ENCODE data around the gene GAGE10. TPM values are rescaled to one million over a fixed set of nuclear protein-coding genes. Genes with fewer than 3 reads are reported as not detected.

The GAGE10 gene
- total RNA-seq, 1 donor from 2014 or later = not detected

- no peak for DNase-seq
- H3K36me3 Mint-ChIP-seq (ENCODE audit: unreplicated experiment) = no peaks in the 10 kb centered on the region
- H3K27ac Mint-ChIP-seq (ENCODE audit: unreplicated experiment) = peak within 1 kb of the TSS; percentile 28
- no peak for TF ChIP-seq CTCF (IDR thresholded peaks at IDR 0.05; ENCODE audit: partially characterized antibody, unreplicated experiment)
- peaks cover 15% of the 10 kb centered on the region for H3K9me3 Mint-ChIP-seq (ENCODE audit: unreplicated experiment)
- no peak within 1 kb of the TSS for H3K4me3 Mint-ChIP-seq (ENCODE audit: unreplicated experiment)
- peaks cover 11% of the 10 kb centered on the region for H3K4me1 Mint-ChIP-seq (ENCODE audit: low read depth, unreplicated experiment)
- H3K27me3 Mint-ChIP-seq (ENCODE audit: unreplicated experiment) = peaks cover 5% of the 10 kb centered on the region
These were observed 39.0 kb upstream of the GAGE10 start, which contains the start of gene FOXP3 for GRCh38 chrX:49264460-49264859. Gene FOXP3 (minus strand): TSS chrX:49264710. CDS start chrX:49258505, 6,205 bp downstream.

- peaks cover 14% of the 10 kb centered on the region for H3K4me1 Mint-ChIP-seq (ENCODE audit: low read depth, unreplicated experiment)
- peak overlapping the region; percentile 100 for H3K4me3 Mint-ChIP-seq (ENCODE audit: unreplicated experiment)
- peaks cover 15% of the 10 kb centered on the region for H3K9me3 Mint-ChIP-seq (ENCODE audit: unreplicated experiment)
- TF ChIP-seq CTCF (IDR thresholded peaks at IDR 0.05; ENCODE audit: partially characterized antibody, unreplicated experiment) = no peak
- peaks cover 9% of the 10 kb centered on the region for H3K27me3 Mint-ChIP-seq (ENCODE audit: unreplicated experiment)
- no peaks in the 10 kb centered on the region for H3K36me3 Mint-ChIP-seq (ENCODE audit: unreplicated experiment)
- no peak for DNase-seq
- H3K27ac Mint-ChIP-seq (ENCODE audit: unreplicated experiment) = peak overlapping the region; percentile 100
These were observed 36.7 kb upstream of the GAGE10 start for GRCh38 chrX:49266523-49267445.

GRCh38 chrX:49268702-49269009 lies 34.8 kb upstream of the GAGE10 start:
- peak overlapping the region; percentile 100 for H3K4me3 Mint-ChIP-seq (ENCODE audit: unreplicated experiment)
- no peak for TF ChIP-seq CTCF (IDR thresholded peaks at IDR 0.05; ENCODE audit: partially characterized antibody, unreplicated experiment)
- no peaks in the 10 kb centered on the region for H3K36me3 Mint-ChIP-seq (ENCODE audit: unreplicated experiment)
- no peak for DNase-seq
- peak overlapping the region; percentile 100 for H3K27ac Mint-ChIP-seq (ENCODE audit: unreplicated experiment)
- H3K9me3 Mint-ChIP-seq (ENCODE audit: unreplicated experiment) = peaks cover 14% of the 10 kb centered on the region
- H3K4me1 Mint-ChIP-seq (ENCODE audit: low read depth, unreplicated experiment) = peaks cover 21% of the 10 kb centered on the region
- peaks cover 9% of the 10 kb centered on the region for H3K27me3 Mint-ChIP-seq (ENCODE audit: unreplicated experiment)

- Mint-ChIP-seq H3K4me1 (ENCODE audit: low read depth, unreplicated experiment) (peaks cover 21% of the 10 kb centered on the region), H3K9me3 (ENCODE audit: unreplicated experiment) (peaks cover 14% of the 10 kb centered on the region), H3K4me3 (ENCODE audit: unreplicated experiment) (peak overlapping the region; percentile 100), H3K36me3 (ENCODE audit: unreplicated experiment) (no peaks in the 10 kb centered on the region), H3K27me3 (ENCODE audit: unreplicated experiment) (peaks cover 9% of the 10 kb centered on the region), H3K27ac (ENCODE audit: unreplicated experiment) (peak overlapping the region; percentile 100)
- TF ChIP-seq CTCF (IDR thresholded peaks at IDR 0.05; ENCODE audit: partially characterized antibody, unreplicated experiment) = no peak
- DNase-seq = peak; percentile 85
These were observed 34.3 kb upstream of the GAGE10 start for GRCh38 chrX:49269010-49269766.

Data from glutamatergic neuron (in vitro differentiated cells).